ENCODE measurements around the gene FAM118B. TPM values are rescaled to one million over a fixed set of nuclear protein-coding genes. Genes with fewer than 3 reads are reported as not detected.
A peak's percentile ranks its signal among the peaks of the same experiment; 100 is the strongest.

FAM118B gene
- total and polyA plus RNA-seq, 2 of the 8 experiments (the other 6 are each of a cell fraction or from before 2014, with no cell fraction given): 25.3 to 48.3 TPM

- H3K4me3 ChIP-seq (ENCODE audit: extremely low read depth in 1 of 4, insufficient read depth in 2 of 4, low read depth in 3 of 4, low read length in 4 of 4): no peak overlapping the region
- H2BK15ac ChIP-seq (ENCODE audit: low read length): no peak overlapping the region
- H4K8ac ChIP-seq (ENCODE audit: extremely low read depth, insufficient read depth, low read length): no peak overlapping the region; the same call in 1 of the 2 replicates
- no peak overlapping the region for H4K91ac ChIP-seq (replicated peaks; ENCODE audit: insufficient read length, low read length)
- no peak overlapping the region for H3K27ac ChIP-seq (ENCODE audit: low read depth, low read length)
- no peaks in the 10 kb centered on the region for H3K79me2 ChIP-seq (ENCODE audit: control insufficient read depth in 1 of 2, insufficient read depth in 2 of 2, low read length in 2 of 2)
- H2BK5ac ChIP-seq (ENCODE audit: low read depth, low read length): no peak overlapping the region
- no peaks in the 10 kb centered on the region; the same call in 1 of the 2 replicates for H3K23me2 ChIP-seq (ENCODE audit: low read depth, low read length)
- no peak for DNase-seq (ENCODE audit: low read depth in 1 of 2, low spot score in 2 of 2)
- WGBS, 2 experiments (ENCODE audit: extremely low coverage in 1 of 2, insufficient coverage in 1 of 2, insufficient read length in 1 of 2, insufficient replicate concordance in 2 of 2, low coverage in 1 of 2, low lambda C conversion rate in 2 of 2, missing lambda C conversion rate in 1 of 2): 84% methylated on average over 14 of the region's 14 CpGs; no CpG with 5 or more reads in 1 of the 2 experiments
- H3K4ac ChIP-seq (replicated peaks; ENCODE audit: insufficient read length, low read depth, low read length): no peak overlapping the region
- no peak overlapping the region for H4K5ac ChIP-seq (ENCODE audit: insufficient read length, low read depth, low read length)
- H3K4me1 ChIP-seq (replicated peaks in 1 of 4; ENCODE audit: control insufficient read depth in 3 of 4, insufficient read depth in 4 of 4, low read length in 3 of 4): peaks cover 15 to 33% (median 25%) of the 10 kb centered on the region in 4 experiments
- no peak overlapping the region for H2AFZ ChIP-seq (ENCODE audit: low read length)
- H3K4me2 ChIP-seq (ENCODE audit: insufficient read depth in 1 of 2, low read depth in 2 of 2, low read length in 2 of 2): no peak overlapping the region
- H3K9me3 ChIP-seq (ENCODE audit: insufficient read depth in 2 of 2, low read depth in 1 of 2, low read length in 1 of 2): no peaks in the 10 kb centered on the region
- ChIA-PET POLR2A (ENCODE audit: partially characterized antibody) (no interaction called here), CTCF (ENCODE audit: partially characterized antibody) (interaction anchor here (0.6 to 1.3 kb wide), 3 partner anchors 16 to 221 kb away, joined by 3 to 4 read pairs (median 4); no protein-coding TSS in a partner anchor)
- no peaks in the 10 kb centered on the region for H3K79me1 ChIP-seq (ENCODE audit: low read depth, low read length)
- FAIRE-seq: no peak
- H3K56ac ChIP-seq (replicated peaks; ENCODE audit: insufficient read length, low read depth, low read length): no peak overlapping the region
- peak overlapping the region; percentile 85; the same call in 1 of the 2 replicates for H2BK12ac ChIP-seq (ENCODE audit: low read depth, low read length)
- H3K18ac ChIP-seq (ENCODE audit: extremely low read depth, low read length): peak overlapping the region; percentile 13; the same call in 1 of the 2 replicates
- TF ChIP-seq ATF3 (IDR thresholded peaks at IDR 0.05; ENCODE audit: insufficient read depth, low read depth, low read length): no peak
- TF ChIP-seq CEBPB (IDR thresholded peaks at IDR 0.05; ENCODE audit: low read depth, low read length): no peak
- no peak for TF ChIP-seq CHD1 (IDR thresholded peaks at IDR 0.05; ENCODE audit: low read depth, low read length)
- no peak for TF ChIP-seq BCL11A (IDR thresholded peaks at IDR 0.05; ENCODE audit: low read depth in 2 of 2, low read length in 2 of 2)
- no peak for TF ChIP-seq TAF1 (IDR thresholded peaks at IDR 0.05; ENCODE audit: low read depth, low read length)
- TF ChIP-seq SIX5 (IDR thresholded peaks at IDR 0.05; ENCODE audit: low read depth, low read length): no peak
- 0 out of 2 replicates have a peak overlapping the region, but pooled peaks have one; percentile 2 for H2AK5ac ChIP-seq (ENCODE audit: low read depth, low read length)
- H2BK20ac ChIP-seq (ENCODE audit: low read length): no peak overlapping the region
- no peak overlapping the region for H2BK120ac ChIP-seq (replicated peaks; ENCODE audit: low read depth, low read length)
- H3K14ac ChIP-seq (ENCODE audit: insufficient read length): no peak overlapping the region
- no peak overlapping the region for H3K23ac ChIP-seq (ENCODE audit: insufficient read length)
- no peaks in the 10 kb centered on the region for H4K20me1 ChIP-seq (replicated peaks in 1 of 2; ENCODE audit: control insufficient read depth in 1 of 2, insufficient read depth in 2 of 2, low read length in 2 of 2)
- no peaks in the 10 kb centered on the region for H3K36me3 ChIP-seq (ENCODE audit: control insufficient read depth in 2 of 4, insufficient read depth in 4 of 4, low read length in 3 of 4)
- no peaks in the 10 kb centered on the region; a peak in 1 of 7 replicates for H3K27me3 ChIP-seq (replicated peaks in 1 of 4; ENCODE audit: control insufficient read depth in 3 of 4, extremely low read depth in 1 of 4, insufficient read depth in 3 of 4, low read length in 3 of 4)
- H3K9ac ChIP-seq (replicated peaks in 1 of 4; ENCODE audit: extremely low read depth in 1 of 4, low read depth in 3 of 4, low read length in 3 of 4): no peak overlapping the region
Measured at GRCh38 chr11:126162306-126163030, 49.1 kb upstream of the FAM118B start.
